GM10248 (cell line): ENCODE measurements around the gene SOD2.
"Not testable (repeated sequence)": the region's sequence is repeated elsewhere in the genome, so short reads cannot be mapped to it uniquely, and the experiment has no call there.

Experiments used
- CTCF ChIA-PET: fragments of 300-600 bp; sonication (Branson Sonifier 250); formaldehyde crosslinking; extraction: SDS; loops from one replicate; lab custom pipeline; 2021; ENCODE audit warnings: antibody characterized with exemption; lab: Yijun Ruan, JAX
- POLR2A ChIA-PET: fragments of 350-650 bp; sonication (Branson Sonifier 250); formaldehyde crosslinking; extraction: SDS; loops from one replicate; lab custom pipeline; 2020; ENCODE audit warnings: antibody characterized with exemption; lab: Yijun Ruan, JAX
- DNase-seq: peaks from one replicate; pipeline ENCODE4 v3.0.0; 2012; ENCODE audit errors: extremely low spot score
- CTCF ChIP-seq: IDR thresholded peaks from 2 replicates; pipeline ENCODE4 v1.5.1; 2012; ENCODE audit warnings: mild to moderate bottlenecking, low read depth; ENCODE audit errors: extremely low read depth, missing control alignments, control extremely low read depth

Gene SOD2

GRCh38 chr6:159729598-159730331 is 36.7 kb upstream of the SOD2 start:
- POLR2A ChIA-PET = interaction anchor here (1.5 kb wide), 1 partner anchor 60 kb away, joined by 4 read pairs; the partner anchor contains the start of gene TCP1
- DNase-seq = peak; percentile 26
- no peak for TF ChIP-seq CTCF
- CTCF ChIA-PET = interaction anchor here (1.1 to 2.7 kb wide), 4 partner anchors 9 to 61 kb away, joined by 3 to 22 read pairs (median 4); no protein-coding TSS in a partner anchor

- TF ChIP-seq CTCF = no peak
- POLR2A ChIA-PET = no interaction called here
- CTCF ChIA-PET = interaction anchor here (1.1 to 2.7 kb wide), 4 partner anchors 9 to 251 kb away, joined by 3 to 22 read pairs (median 4); no protein-coding TSS in a partner anchor
- DNase-seq = no peak
Measured at GRCh38 chr6:159728531-159728964, 35.5 kb upstream of the SOD2 start.

- ChIA-PET POLR2A (interaction anchor here (2.3 kb wide), 1 partner anchor 62 kb away, joined by 14 read pairs; the partner anchor contains the start of genes MRPL18 and TCP1), CTCF (interaction anchor here (1.3 to 2.7 kb wide), 3 partner anchors 8 to 252 kb away, joined by 3 to 22 read pairs (median 7); no protein-coding TSS in a partner anchor)
- peak; percentile 57 for DNase-seq
- no peak for TF ChIP-seq CTCF
Measured at GRCh38 chr6:159727717-159728445, 34.8 kb upstream of the SOD2 start.

- POLR2A ChIA-PET = interaction anchor here (0.5 to 2.3 kb wide), 6 partner anchors 9 to 802 kb away, joined by 3 to 14 read pairs (median 4); partner anchors contain the start of genes ACAT2, MRPL18 and TCP1
- DNase-seq = peak; percentile 95
Measured at GRCh38 chr6:159726918-159727716, 34.1 kb upstream of the SOD2 start, which contains the start of gene WTAP. WTAP (plus strand) TSS chr6:159727506; CDS start chr6:159736266, 8,760 bp downstream.

GRCh38 chr6:159726255-159726917 is 33.3 kb upstream of the SOD2 start:
- TF ChIP-seq CTCF = no peak
- CTCF ChIA-PET = interaction anchor here (0.6 to 1.8 kb wide), 4 partner anchors 8 to 35 kb away, joined by 3 to 7 read pairs (median 4); partner anchors contain the start of gene ACAT2
- no peak for DNase-seq
- POLR2A ChIA-PET = interaction anchor here (0.5 to 2.3 kb wide), 6 partner anchors 11 to 801 kb away, joined by 3 to 14 read pairs (median 4); partner anchors contain the start of genes ACAT2, MRPL18 and TCP1

More at GRCh38 chr6:159726918-159727716, 34.1 kb upstream of the SOD2 start, which contains the start of gene WTAP:
- TF ChIP-seq CTCF = no peak
- CTCF ChIA-PET = interaction anchor here (0.6 to 1.8 kb wide), 4 partner anchors 8 to 36 kb away, joined by 3 to 7 read pairs (median 4); partner anchors contain the start of gene ACAT2

DNA sequence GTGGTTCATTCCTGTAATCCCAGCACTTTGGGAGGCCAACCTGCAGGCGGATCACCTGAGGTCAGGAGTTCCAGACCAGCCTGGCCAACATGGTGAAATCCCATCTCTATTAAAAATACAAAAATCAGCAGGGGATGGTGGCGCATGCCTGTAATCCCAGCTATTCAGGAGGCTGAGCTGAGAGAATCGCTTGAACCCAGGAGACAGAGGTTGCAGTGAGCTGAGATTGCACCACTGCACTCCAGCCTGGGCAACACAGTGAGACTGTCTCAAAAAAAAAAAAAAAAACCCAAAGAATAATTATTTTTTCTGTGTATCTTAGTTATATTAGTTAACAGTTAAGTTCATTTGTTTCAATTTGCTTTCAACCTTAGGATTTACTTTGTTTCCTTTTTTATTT is 32.2 kb upstream of the SOD2 start:
- POLR2A ChIA-PET, CTCF ChIA-PET, DNase-seq: not testable (repeated sequence)
